Muscle of leg (tissue), 11 donors: ENCODE data around the gene LMAN1L. TPM values are rescaled to one million over a fixed set of nuclear protein-coding genes. Genes with fewer than 3 reads are reported as not detected.

ENCODE experiments used
- DNase-seq: peaks from one replicate; pipeline ENCODE4 v3.0.0; 2013
- H3K27ac ChIP-seq: one replicate; pipeline ENCODE4 v1.5.1; 2013; ENCODE audit warnings: mild to moderate bottlenecking, low read length, control low read depth
- H3K27me3 ChIP-seq: one replicate; pipeline ENCODE4 v1.6.1; 2013; ENCODE audit warnings: low read length; ENCODE audit not compliant: control insufficient read depth, insufficient read depth
- H3K36me3 ChIP-seq: one replicate; pipeline ENCODE4 v1.6.1; 2013; ENCODE audit warnings: low read length; ENCODE audit not compliant: control insufficient read depth, insufficient read depth
- H3K4me1 ChIP-seq: one replicate; pipeline ENCODE4 v1.6.1; 2013; ENCODE audit warnings: low read length; ENCODE audit not compliant: control insufficient read depth, insufficient read depth
- H3K4me3 ChIP-seq: one replicate; pipeline ENCODE4 v1.5.1; 2013; ENCODE audit warnings: low read length, control low read depth
- H3K9me3 ChIP-seq: replicated peaks from 2 replicates; pipeline ENCODE4 v1.6.1; 2013; ENCODE audit warnings: low read depth, low read length; ENCODE audit not compliant: control insufficient read depth
- whole genome bisulfite sequencing: methylation state at CpG from one replicate; pipeline ENCODE4 v1.1.5; 2013; ENCODE audit warnings: missing lambda C conversion rate; ENCODE audit not compliant: insufficient coverage; 5-methylcytosine and 5-hydroxymethylcytosine counted together
- polyA plus RNA-seq, 8 donors: library from polyadenylated mRNA; unstranded; fragments of 120-200 nt; gene quantifications; one replicate each; pipeline versions ENCODE4 v1.2.1 to v1.2.3, GENCODE V29; 2013; ENCODE audit warnings: inconsistent platforms in 1 of 8, low replicate concordance in 1 of 8; ENCODE audit not compliant: insufficient read length in 8 of 8, insufficient read depth in 1 of 8
- total RNA-seq: library from RNA; stranded (reverse); fragments of 120-200 nt; gene quantifications from one replicate; pipeline ENCODE4 v1.2.4, GENCODE V29; 2013

LMAN1L gene
- total and polyA plus RNA-seq, 9 donors: 0.04 to 0.27 (median 0.22) TPM; not detected in 6

GRCh38 chr15:74843445-74843828 is 30.8 kb downstream of the LMAN1L start:
- H3K27me3 ChIP-seq: no peaks in the 10 kb centered on the region
- H3K36me3 ChIP-seq: peaks cover 52% of the 10 kb centered on the region
- WGBS: 0% methylated on average over 10 of the region's 18 CpGs

GRCh38 chr15:74843891-74844299 is 31.3 kb downstream of the LMAN1L start:
- 57% methylated on average over 3 of the region's 12 CpGs for WGBS
- peak overlapping the region; percentile 60 for H3K4me3 ChIP-seq

More at GRCh38 chr15:74843445-74843828, 30.8 kb downstream of the LMAN1L start:
- H3K4me1 ChIP-seq: peaks cover 28% of the 10 kb centered on the region
- DNase-seq: no peak
- no peaks in the 10 kb centered on the region for H3K9me3 ChIP-seq
- H3K27ac ChIP-seq: peak overlapping the region; percentile 84
- H3K4me3 ChIP-seq: peak overlapping the region; percentile 60

GRCh38 chr15:74844319-74845207 is 31.9 kb downstream of the LMAN1L start:
- DNase-seq: no peak
- H3K36me3 ChIP-seq: peaks cover 48% of the 10 kb centered on the region

More at GRCh38 chr15:74843891-74844299, 31.3 kb downstream of the LMAN1L start:
- Histone ChIP-seq H3K36me3 (peaks cover 51% of the 10 kb centered on the region), H3K4me1 (peaks cover 28% of the 10 kb centered on the region), H3K27ac (peak overlapping the region; percentile 84), H3K27me3 (no peaks in the 10 kb centered on the region), H3K9me3 (no peaks in the 10 kb centered on the region)
- peak; percentile 32 for DNase-seq

GRCh38 chr15:74845208-74845568 is 32.6 kb downstream of the LMAN1L start:
- no peak overlapping the region for H3K4me3 ChIP-seq
- no peak overlapping the region for H3K27ac ChIP-seq

More at GRCh38 chr15:74844319-74845207, 31.9 kb downstream of the LMAN1L start:
- H3K4me3 ChIP-seq: no peak overlapping the region
- 74% methylated on average over 5 of the region's 12 CpGs for WGBS
- peaks cover 28% of the 10 kb centered on the region for H3K4me1 ChIP-seq
- H3K27me3 ChIP-seq: no peaks in the 10 kb centered on the region
- peak overlapping the region; percentile 4 for H3K27ac ChIP-seq
- H3K9me3 ChIP-seq: no peaks in the 10 kb centered on the region

GRCh38 chr15:74845581-74845980 is 32.9 kb downstream of the LMAN1L start:
- peaks cover 49% of the 10 kb centered on the region for H3K36me3 ChIP-seq
- H3K4me1 ChIP-seq: peaks cover 28% of the 10 kb centered on the region
- 90% methylated on average over 2 of the region's 4 CpGs for WGBS
- no peaks in the 10 kb centered on the region for H3K9me3 ChIP-seq
- DNase-seq: no peak
- no peak overlapping the region for H3K27ac ChIP-seq
- H3K27me3 ChIP-seq: no peaks in the 10 kb centered on the region
- no peak overlapping the region for H3K4me3 ChIP-seq

More at GRCh38 chr15:74845208-74845568, 32.6 kb downstream of the LMAN1L start:
- 71% methylated on average over 3 of the region's 5 CpGs for WGBS
- H3K4me1 ChIP-seq: peaks cover 28% of the 10 kb centered on the region
- no peaks in the 10 kb centered on the region for H3K27me3 ChIP-seq
- DNase-seq: no peak
- H3K36me3 ChIP-seq: peaks cover 49% of the 10 kb centered on the region
- H3K9me3 ChIP-seq: no peaks in the 10 kb centered on the region

GRCh38 chr15:74847432-74847831 is 34.8 kb downstream of the LMAN1L start:
- WGBS: 94% methylated on average over 2 of the region's 3 CpGs
- H3K27me3 ChIP-seq: no peaks in the 10 kb centered on the region
- H3K27ac ChIP-seq: no peak overlapping the region
- H3K4me3 ChIP-seq: no peak overlapping the region
- peaks cover 18% of the 10 kb centered on the region for H3K4me1 ChIP-seq
- DNase-seq: no peak
- H3K9me3 ChIP-seq: no peaks in the 10 kb centered on the region
- H3K36me3 ChIP-seq: peaks cover 60% of the 10 kb centered on the region

GRCh38 chr15:74850393-74850792 is 37.8 kb downstream of the LMAN1L start:
- DNase-seq: no peak
- no peak overlapping the region for H3K27ac ChIP-seq
- H3K4me3 ChIP-seq: no peak overlapping the region
- no peaks in the 10 kb centered on the region for H3K27me3 ChIP-seq
- peaks cover 19% of the 10 kb centered on the region for H3K4me1 ChIP-seq
- WGBS: 91% methylated on average over 3 of the region's 4 CpGs
- H3K36me3 ChIP-seq: peaks cover 69% of the 10 kb centered on the region
- no peaks in the 10 kb centered on the region for H3K9me3 ChIP-seq

GRCh38 chr15:74851960-74852359 is 39.3 kb downstream of the LMAN1L start:
- DNase-seq: no peak
- H3K9me3 ChIP-seq: no peaks in the 10 kb centered on the region
- WGBS: 92% methylated on average over 6 of the region's 7 CpGs
- H3K27ac ChIP-seq: no peak overlapping the region
- no peaks in the 10 kb centered on the region for H3K27me3 ChIP-seq
- H3K4me1 ChIP-seq: peaks cover 33% of the 10 kb centered on the region
- H3K4me3 ChIP-seq: no peak overlapping the region
- H3K36me3 ChIP-seq: peaks cover 65% of the 10 kb centered on the region

- peak; percentile 46 for DNase-seq
- Histone ChIP-seq H3K9me3 (no peaks in the 10 kb centered on the region), H3K4me3 (no peak overlapping the region), H3K4me1 (peaks cover 54% of the 10 kb centered on the region), H3K27me3 (no peaks in the 10 kb centered on the region), H3K36me3 (peaks cover 49% of the 10 kb centered on the region), H3K27ac (peak overlapping the region; percentile 78)
- WGBS: 79% methylated on average over 10 of the region's 13 CpGs
Observed at GRCh38 chr15:74854453-74855022, 41.9 kb downstream of the LMAN1L start.

GRCh38 chr15:74855857-74856256 is 43.2 kb downstream of the LMAN1L start:
- peak overlapping the region; percentile 77 for H3K27ac ChIP-seq
- DNase-seq: peak; percentile 84

More at GRCh38 chr15:74855857-74856256, 43.2 kb downstream of the LMAN1L start:
- Histone ChIP-seq H3K27me3 (no peaks in the 10 kb centered on the region), H3K9me3 (no peaks in the 10 kb centered on the region), H3K4me3 (no peak overlapping the region), H3K4me1 (peaks cover 58% of the 10 kb centered on the region), H3K36me3 (peaks cover 35% of the 10 kb centered on the region)
- WGBS: no CpG with 5 or more reads among the region's 2 CpGs
